Neural cell (in vitro differentiated cells): Measurements from ENCODE around the gene TIMM23. TPM values are rescaled to one million over a fixed set of nuclear protein-coding genes. Genes with fewer than 3 reads are reported as not detected.

Source experiments
- H2AFZ ChIP-seq: fragments of 200-600, 300-800 bp; sonication (generic), shearing (Covaris generic); 2 replicates; pipeline ENCODE4 v1.6.0; 2014; ENCODE audit warnings: low read depth, mild to moderate bottlenecking, antibody characterized with exemption, low read length, moderate library complexity
- H3F3A ChIP-seq: fragments of 200-600 bp; shearing (Covaris generic); 2 replicates; pipeline ENCODE4 v1.6.1; 2016; ENCODE audit warnings: mild to moderate bottlenecking, moderate library complexity, mixed read lengths, antibody characterized with exemption, low read length; ENCODE audit not compliant: insufficient read depth, poor library complexity, severe bottlenecking
- H3K27ac ChIP-seq: fragments of 200-600, 300-800 bp; sonication (generic), shearing (Covaris generic); 2 replicates; pipeline ENCODE4 v1.5.1; 2014; ENCODE audit warnings: mild to moderate bottlenecking, low read length, moderate library complexity
- H3K27me3 ChIP-seq: fragments of 300-800, 200-600 bp; sonication (generic), shearing (Covaris generic); 2 replicates; pipeline ENCODE4 v1.6.0; 2014; ENCODE audit warnings: mild to moderate bottlenecking, low read depth, low read length, moderate library complexity; ENCODE audit not compliant: insufficient read depth
- H3K36me3 ChIP-seq: fragments of 300-800, 200-600 bp; sonication (generic), shearing (Covaris generic); 2 replicates; pipeline ENCODE4 v1.5.1; 2014; ENCODE audit warnings: mild to moderate bottlenecking, antibody characterized with exemption, low read length, moderate library complexity; ENCODE audit not compliant: insufficient read depth
- H3K4me2 ChIP-seq: fragments of 300-800, 200-600 bp; sonication (generic), shearing (Covaris generic); 2 replicates; pipeline ENCODE4 v1.6.0; 2014; ENCODE audit warnings: mild to moderate bottlenecking, low read length
- H3K4me3 ChIP-seq: fragments of 300-800, 200-600 bp; sonication (generic), shearing (Covaris generic); 2 replicates; pipeline ENCODE4 v1.5.1; 2014; ENCODE audit warnings: mild to moderate bottlenecking, low read length, moderate library complexity
- H3K79me2 ChIP-seq: fragments of 200-600 bp; shearing (Covaris generic); replicated peaks from 2 replicates; pipeline ENCODE4 v1.6.0; 2014; ENCODE audit warnings: mild to moderate bottlenecking, low read length, moderate library complexity; ENCODE audit not compliant: insufficient read depth
- H3K9ac ChIP-seq: fragments of 300-800, 200-600 bp; sonication (generic), shearing (Covaris generic); 2 replicates; pipeline ENCODE4 v1.6.1; 2016; ENCODE audit warnings: mild to moderate bottlenecking, low read length, mixed read lengths
- H3K9me2 ChIP-seq: fragments of 200-600 bp; shearing (Covaris generic); 2 replicates; pipeline ENCODE4 v1.6.1; 2016; ENCODE audit warnings: mild to moderate bottlenecking, low read length, mixed read lengths; ENCODE audit not compliant: insufficient read depth
- H3K9me3 ChIP-seq: fragments of 200-600, 300-800 bp; sonication (generic), shearing (Covaris generic); 2 replicates; pipeline ENCODE4 v1.6.1; 2016; ENCODE audit warnings: mild to moderate bottlenecking, mixed run types, low read length, moderate library complexity, mixed read lengths
- H4K20me1 ChIP-seq: fragments of 200-600 bp; shearing (Covaris generic); 2 replicates; pipeline ENCODE4 v1.6.1; 2016; ENCODE audit warnings: mild to moderate bottlenecking, mixed run types; ENCODE audit not compliant: insufficient read depth
- EP300 ChIP-seq: fragments of 450-650 bp; conservative IDR thresholded peaks from 2 replicates; pipeline ENCODE4 v1.6.1; 2014; ENCODE audit warnings: antibody characterized with exemption, mild to moderate bottlenecking, moderate library complexity; ENCODE audit not compliant: poor library complexity, severe bottlenecking
- EZH2 ChIP-seq: fragments of 200-600, 300-800 bp; shearing (Covaris generic), sonication (generic); IDR thresholded peaks from 2 replicates; pipeline ENCODE4 v1.6.1; 2014; ENCODE audit warnings: antibody characterized with exemption, low read length, borderline replicate concordance, mild to moderate bottlenecking; ENCODE audit not compliant: insufficient read depth, poor library complexity, severe bottlenecking
- MXI1 ChIP-seq: fragments of 450-650 bp; conservative IDR thresholded peaks from 2 replicates; pipeline ENCODE4 v1.6.1; 2014; ENCODE audit warnings: antibody characterized with exemption, mild to moderate bottlenecking; ENCODE audit not compliant: poor library complexity, severe bottlenecking
- POLR2AphosphoS5 ChIP-seq: IDR thresholded peaks from 2 replicates; pipeline ENCODE4 v1.6.1; 2012
- RAD21 ChIP-seq: fragments of 450-650 bp; conservative IDR thresholded peaks from 2 replicates; pipeline ENCODE4 v1.6.1; 2014; ENCODE audit warnings: antibody characterized with exemption, mild to moderate bottlenecking, moderate library complexity
- SMC3 ChIP-seq: fragments of 450-650 bp; conservative IDR thresholded peaks from 2 replicates; pipeline ENCODE4 v1.6.1; 2014; ENCODE audit warnings: antibody characterized with exemption, mild to moderate bottlenecking, moderate library complexity; ENCODE audit not compliant: poor library complexity
- TAF1 ChIP-seq: IDR thresholded peaks from 2 replicates; pipeline ENCODE4 v1.6.1; 2012; ENCODE audit warnings: low read depth
- polyA plus RNA-seq: library from polyadenylated mRNA; depleted of rRNA; stranded (reverse); fragments of >200 nt; gene quantifications from 2 replicates; pipeline ENCODE4 v1.2.3, GENCODE V29; 2014
- TF ChIP-seq, protein P1 (sequence below): IDR thresholded peaks from 2 replicates; pipeline ENCODE4 v1.6.1; 2012; ENCODE audit warnings: borderline replicate concordance
- TF ChIP-seq, protein P2 (sequence below): fragments of 450-650 bp; IDR thresholded peaks from 2 replicates; pipeline ENCODE4 v1.5.1; 2014; ENCODE audit warnings: antibody characterized with exemption, mild to moderate bottlenecking, moderate library complexity; ENCODE audit not compliant: poor library complexity, severe bottlenecking

Gene TIMM23
- polyA plus RNA-seq, 1 donor from 2014 or later: 67.0 TPM

DNA sequence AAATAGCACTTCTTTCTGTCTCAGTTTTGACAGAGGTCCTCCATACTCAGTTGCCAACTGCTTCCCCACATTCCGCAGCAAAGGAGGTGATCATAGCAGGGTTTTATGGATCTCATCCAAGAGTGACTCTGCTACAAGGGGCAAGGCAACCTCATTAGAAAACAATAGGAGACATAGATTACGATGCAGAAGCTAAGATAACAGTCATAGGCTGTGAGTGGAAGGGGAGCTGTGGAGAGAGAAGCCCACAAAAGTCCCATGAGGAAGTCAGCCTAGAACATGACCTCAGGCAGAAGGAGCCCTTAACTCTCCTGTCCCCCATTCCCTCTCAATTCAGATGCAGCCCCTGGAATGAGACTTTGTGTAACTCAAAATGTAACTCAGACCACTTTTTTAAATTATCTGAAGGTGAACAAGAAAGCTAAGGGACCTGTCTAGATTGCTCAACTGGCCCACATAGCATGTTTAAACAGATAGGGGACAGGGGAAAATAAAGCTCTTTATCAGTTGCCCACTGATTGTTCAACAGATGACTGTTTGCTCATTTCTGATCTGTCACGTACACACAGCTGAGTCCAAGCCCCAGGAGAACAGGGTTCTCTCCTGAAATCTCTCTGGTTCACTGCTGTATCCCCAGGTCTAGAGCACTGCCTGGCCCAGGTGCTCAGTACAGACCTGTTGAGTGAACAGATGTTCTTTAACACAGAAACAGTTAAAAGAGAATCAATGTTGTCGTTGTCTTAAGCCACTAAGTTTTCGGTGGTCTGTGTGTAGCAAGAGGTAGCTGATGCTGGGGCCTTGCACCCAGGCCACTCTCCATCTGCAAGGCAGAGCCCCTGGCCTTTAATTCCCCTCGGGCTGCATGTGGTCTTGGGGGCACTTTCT is 59.6 kb downstream of the TIMM23 start:
- Histone ChIP-seq H2AFZ (no peak overlapping the region), H3K9ac (no peak overlapping the region)

DNA sequence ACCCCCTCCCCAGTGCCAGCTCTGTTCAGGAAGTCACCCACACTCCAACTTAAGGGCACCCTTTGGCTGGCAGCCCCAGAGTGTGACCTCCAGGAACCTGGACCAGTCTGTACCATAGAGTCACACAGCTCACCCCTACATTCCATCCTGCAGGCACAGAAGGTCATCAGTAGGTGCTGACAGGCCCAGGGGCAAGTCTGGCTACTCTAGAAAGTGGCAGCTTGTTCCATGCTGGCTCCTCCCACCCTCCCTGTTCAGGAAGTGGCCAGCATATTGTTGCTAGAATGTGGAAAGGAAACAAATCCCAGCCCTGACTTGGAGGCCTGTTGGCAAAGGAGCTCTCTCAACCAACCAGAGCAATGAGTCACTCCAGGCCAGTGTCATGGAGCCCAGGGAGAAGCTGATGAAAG is 61.3 kb downstream of the TIMM23 start:
- H3F3A ChIP-seq: no peaks in the 10 kb centered on the region
- no peak overlapping the region for H3K9ac ChIP-seq
- H2AFZ ChIP-seq: no peak overlapping the region
- no peaks in the 10 kb centered on the region for H3K9me3 ChIP-seq
- no peak overlapping the region for H3K27ac ChIP-seq
- no peak for TF ChIP-seq MXI1
- TF ChIP-seq EP300: no peak
- TF ChIP-seq TAF1: no peak
- TF ChIP-seq, protein P1, sequence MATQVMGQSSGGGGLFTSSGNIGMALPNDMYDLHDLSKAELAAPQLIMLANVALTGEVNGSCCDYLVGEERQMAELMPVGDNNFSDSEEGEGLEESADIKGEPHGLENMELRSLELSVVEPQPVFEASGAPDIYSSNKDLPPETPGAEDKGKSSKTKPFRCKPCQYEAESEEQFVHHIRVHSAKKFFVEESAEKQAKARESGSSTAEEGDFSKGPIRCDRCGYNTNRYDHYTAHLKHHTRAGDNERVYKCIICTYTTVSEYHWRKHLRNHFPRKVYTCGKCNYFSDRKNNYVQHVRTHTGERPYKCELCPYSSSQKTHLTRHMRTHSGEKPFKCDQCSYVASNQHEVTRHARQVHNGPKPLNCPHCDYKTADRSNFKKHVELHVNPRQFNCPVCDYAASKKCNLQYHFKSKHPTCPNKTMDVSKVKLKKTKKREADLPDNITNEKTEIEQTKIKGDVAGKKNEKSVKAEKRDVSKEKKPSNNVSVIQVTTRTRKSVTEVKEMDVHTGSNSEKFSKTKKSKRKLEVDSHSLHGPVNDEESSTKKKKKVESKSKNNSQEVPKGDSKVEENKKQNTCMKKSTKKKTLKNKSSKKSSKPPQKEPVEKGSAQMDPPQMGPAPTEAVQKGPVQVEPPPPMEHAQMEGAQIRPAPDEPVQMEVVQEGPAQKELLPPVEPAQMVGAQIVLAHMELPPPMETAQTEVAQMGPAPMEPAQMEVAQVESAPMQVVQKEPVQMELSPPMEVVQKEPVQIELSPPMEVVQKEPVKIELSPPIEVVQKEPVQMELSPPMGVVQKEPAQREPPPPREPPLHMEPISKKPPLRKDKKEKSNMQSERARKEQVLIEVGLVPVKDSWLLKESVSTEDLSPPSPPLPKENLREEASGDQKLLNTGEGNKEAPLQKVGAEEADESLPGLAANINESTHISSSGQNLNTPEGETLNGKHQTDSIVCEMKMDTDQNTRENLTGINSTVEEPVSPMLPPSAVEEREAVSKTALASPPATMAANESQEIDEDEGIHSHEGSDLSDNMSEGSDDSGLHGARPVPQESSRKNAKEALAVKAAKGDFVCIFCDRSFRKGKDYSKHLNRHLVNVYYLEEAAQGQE: no peak
- no peak for TF ChIP-seq EZH2
- no peak for TF ChIP-seq SMC3
- no peak for TF ChIP-seq POLR2AphosphoS5
- TF ChIP-seq RAD21: no peak
- TF ChIP-seq, protein P2, sequence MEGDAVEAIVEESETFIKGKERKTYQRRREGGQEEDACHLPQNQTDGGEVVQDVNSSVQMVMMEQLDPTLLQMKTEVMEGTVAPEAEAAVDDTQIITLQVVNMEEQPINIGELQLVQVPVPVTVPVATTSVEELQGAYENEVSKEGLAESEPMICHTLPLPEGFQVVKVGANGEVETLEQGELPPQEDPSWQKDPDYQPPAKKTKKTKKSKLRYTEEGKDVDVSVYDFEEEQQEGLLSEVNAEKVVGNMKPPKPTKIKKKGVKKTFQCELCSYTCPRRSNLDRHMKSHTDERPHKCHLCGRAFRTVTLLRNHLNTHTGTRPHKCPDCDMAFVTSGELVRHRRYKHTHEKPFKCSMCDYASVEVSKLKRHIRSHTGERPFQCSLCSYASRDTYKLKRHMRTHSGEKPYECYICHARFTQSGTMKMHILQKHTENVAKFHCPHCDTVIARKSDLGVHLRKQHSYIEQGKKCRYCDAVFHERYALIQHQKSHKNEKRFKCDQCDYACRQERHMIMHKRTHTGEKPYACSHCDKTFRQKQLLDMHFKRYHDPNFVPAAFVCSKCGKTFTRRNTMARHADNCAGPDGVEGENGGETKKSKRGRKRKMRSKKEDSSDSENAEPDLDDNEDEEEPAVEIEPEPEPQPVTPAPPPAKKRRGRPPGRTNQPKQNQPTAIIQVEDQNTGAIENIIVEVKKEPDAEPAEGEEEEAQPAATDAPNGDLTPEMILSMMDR: no peak
- no peaks in the 10 kb centered on the region for H3K9me2 ChIP-seq
- no peak overlapping the region for H3K4me3 ChIP-seq
- no peaks in the 10 kb centered on the region for H3K36me3 ChIP-seq
- H4K20me1 ChIP-seq: no peaks in the 10 kb centered on the region
- H3K79me2 ChIP-seq: peaks cover 16% of the 10 kb centered on the region
- no peak overlapping the region for H3K4me2 ChIP-seq
- H3K27me3 ChIP-seq: no peaks in the 10 kb centered on the region

More for the DNA sequence above, 59.6 kb downstream of the TIMM23 start:
- peaks cover 32% of the 10 kb centered on the region for H3K79me2 ChIP-seq
- H3K27ac ChIP-seq: no peak overlapping the region
- H3K36me3 ChIP-seq: no peaks in the 10 kb centered on the region
- H3K9me3 ChIP-seq: no peaks in the 10 kb centered on the region
- H3K27me3 ChIP-seq: no peaks in the 10 kb centered on the region
- H3K9me2 ChIP-seq: no peaks in the 10 kb centered on the region
- no peaks in the 10 kb centered on the region for H3F3A ChIP-seq
- no peak overlapping the region for H3K4me3 ChIP-seq
- TF ChIP-seq, protein P2: no peak
- TF ChIP-seq RAD21 (no peak), TAF1 (no peak), EP300 (no peak), MXI1 (no peak), EZH2 (no peak), POLR2AphosphoS5 (no peak), SMC3 (no peak)
- TF ChIP-seq, protein P1: no peak
- no peak overlapping the region for H3K4me2 ChIP-seq
- no peaks in the 10 kb centered on the region for H4K20me1 ChIP-seq
